T-helper 17 cell (primary cell): ENCODE measurements around the gene GRAMD1B. TPM values are rescaled to one million over a fixed set of nuclear protein-coding genes. Genes with fewer than 3 reads are reported as not detected.
A peak's percentile ranks its signal among the peaks of the same experiment; 100 is the strongest.

Experiments
- ATAC-seq: fragments of 150-1000 bp; cut with Tn5 transposase; 2 replicates; pipeline ENCODE4 v1.10.0; 2021; ENCODE audit warnings: mild to moderate bottlenecking, moderate library complexity
- DNase-seq, 3 donors: peaks; one replicate each; pipeline versions ENCODE4 v3.0.0 to v3.0.0-alpha.2; 2020 to 2021
- H3K9me3 ChIP-seq: one replicate; pipeline ENCODE4 v1.7.0; 2013; ENCODE audit warnings: low read length, mild to moderate bottlenecking; ENCODE audit not compliant: control insufficient read depth, poor library complexity, severe bottlenecking
- H3K27ac Mint-ChIP-seq: one replicate; pipeline ENCODE4 v1.8.0; 2022; ENCODE audit warnings: mild to moderate bottlenecking, moderate library complexity, mixed read lengths
- H3K27me3 Mint-ChIP-seq: one replicate; pipeline ENCODE4 v1.8.0; 2022; ENCODE audit warnings: mixed read lengths
- H3K36me3 Mint-ChIP-seq: one replicate; pipeline ENCODE4 v1.8.0; 2022; ENCODE audit warnings: low read depth, mixed read lengths
- H3K4me1 Mint-ChIP-seq: one replicate; pipeline ENCODE4 v1.8.0; 2022; ENCODE audit warnings: mild to moderate bottlenecking, mixed read lengths
- H3K4me3 Mint-ChIP-seq: one replicate; pipeline ENCODE4 v1.8.0; 2022; ENCODE audit warnings: mild to moderate bottlenecking, moderate library complexity, mixed read lengths
- total RNA-seq, 4 donors: library from RNA in 2 of 4; stranded (reverse) in 2 of 4; gene quantifications; one replicate each; pipeline ENCODE4 v1.2.3 and lab custom pipeline; 2022 to 2026

Gene GRAMD1B
- total RNA-seq, 2 donors from 2014 or later = 25.1 to 33.1 TPM

DNA sequence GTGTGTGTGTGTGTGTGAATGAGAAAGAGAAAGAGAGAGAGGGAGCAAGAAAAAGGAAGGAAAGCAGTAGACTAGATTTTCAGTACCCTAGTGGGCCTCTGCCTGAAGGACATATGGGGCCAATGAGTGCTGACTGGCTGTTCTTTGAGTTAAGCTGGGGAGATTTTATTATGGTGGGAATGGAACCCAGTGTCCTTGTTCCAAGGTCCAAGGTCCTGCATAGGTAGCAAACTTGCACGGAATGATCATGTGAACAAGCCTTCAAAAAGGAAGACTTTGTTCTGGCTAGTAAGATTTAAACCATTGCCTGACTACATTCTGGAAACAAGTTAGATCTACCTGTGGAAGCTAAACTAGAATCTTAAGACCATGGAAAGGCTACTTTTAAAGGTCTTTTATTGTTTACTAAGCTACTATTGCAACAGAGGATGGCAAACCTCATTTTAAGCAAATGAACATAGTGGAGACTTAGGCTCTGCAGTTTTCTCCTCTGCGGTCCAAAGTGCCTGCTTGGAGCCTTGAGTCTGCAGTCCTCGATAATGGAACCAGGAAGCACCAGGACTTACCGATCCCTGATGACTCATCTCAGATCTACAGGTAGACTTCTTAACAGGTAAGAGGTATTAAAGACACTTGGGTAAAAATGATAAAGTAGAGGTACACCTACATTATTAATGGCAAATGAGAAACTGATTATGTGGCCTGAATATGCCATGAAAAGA is 10.2 kb upstream of the GRAMD1B start:
- H3K36me3 Mint-ChIP-seq = peaks cover 5% of the 10 kb centered on the region
- no peak overlapping the region for H3K4me3 Mint-ChIP-seq
- peaks cover 42% of the 10 kb centered on the region for H3K27me3 Mint-ChIP-seq
- DNase-seq (no peak), ATAC-seq (no peak)
- H3K27ac Mint-ChIP-seq = no peak overlapping the region
- H3K4me1 Mint-ChIP-seq = peaks cover 2% of the 10 kb centered on the region
- no peaks in the 10 kb centered on the region for H3K9me3 ChIP-seq

GRCh38 chr11:123421589-123421988 is 8.5 kb upstream of the GRAMD1B start:
- Mint-ChIP-seq H3K27me3 (peaks cover 53% of the 10 kb centered on the region), H3K4me1 (peaks cover 6% of the 10 kb centered on the region), H3K36me3 (peaks cover 5% of the 10 kb centered on the region), H3K27ac (no peak overlapping the region), H3K4me3 (no peak overlapping the region)
- ATAC-seq = no peak
- DNase-seq = no peak
- H3K9me3 ChIP-seq = no peaks in the 10 kb centered on the region

DNA sequence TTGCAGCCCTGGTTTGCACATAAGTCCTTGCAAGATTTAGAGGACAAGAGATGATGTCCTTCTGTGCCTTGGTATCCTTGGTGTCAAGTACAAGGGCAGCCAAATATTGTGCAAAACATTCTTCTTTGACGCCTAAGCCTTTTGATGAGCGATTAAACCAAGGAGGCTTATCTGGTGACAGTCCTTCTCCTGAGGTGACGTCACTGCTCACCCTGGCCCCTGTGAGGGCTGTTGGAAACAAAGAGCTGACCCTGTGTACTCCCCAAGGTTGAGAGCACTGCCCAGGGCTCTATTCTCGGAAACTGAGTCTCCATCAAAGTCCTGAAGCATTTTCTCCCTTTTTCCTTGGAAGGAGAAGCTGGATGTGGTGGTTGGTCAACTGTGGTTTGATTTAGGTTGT is 4.7 kb upstream of the GRAMD1B start:
- ATAC-seq (no peak), DNase-seq (no peak)
- no peak overlapping the region for H3K27ac Mint-ChIP-seq
- H3K4me3 Mint-ChIP-seq = no peak overlapping the region
- peaks cover 7% of the 10 kb centered on the region for H3K36me3 Mint-ChIP-seq
- no peaks in the 10 kb centered on the region for H3K9me3 ChIP-seq
- peaks cover 38% of the 10 kb centered on the region for H3K27me3 Mint-ChIP-seq
- H3K4me1 Mint-ChIP-seq = peaks cover 14% of the 10 kb centered on the region

GRCh38 chr11:123426789-123427188 is 3.3 kb upstream of the GRAMD1B start:
- Mint-ChIP-seq H3K36me3 (peaks cover 7% of the 10 kb centered on the region), H3K4me3 (no peak overlapping the region), H3K27ac (peak overlapping the region; percentile 1), H3K4me1 (peaks cover 15% of the 10 kb centered on the region), H3K27me3 (peaks cover 38% of the 10 kb centered on the region)
- no peak for DNase-seq
- no peak for ATAC-seq
- H3K9me3 ChIP-seq = no peaks in the 10 kb centered on the region

GRCh38 chr11:123427405-123427804 is 2.7 kb upstream of the GRAMD1B start:
- Mint-ChIP-seq H3K36me3 (peaks cover 7% of the 10 kb centered on the region), H3K4me3 (no peak overlapping the region), H3K4me1 (peaks cover 19% of the 10 kb centered on the region), H3K27me3 (peaks cover 37% of the 10 kb centered on the region), H3K27ac (no peak overlapping the region)
- H3K9me3 ChIP-seq = no peaks in the 10 kb centered on the region
- ATAC-seq (no peak), DNase-seq (no peak)

- peaks cover 19% of the 10 kb centered on the region for H3K4me1 Mint-ChIP-seq
- H3K4me3 Mint-ChIP-seq = no peak overlapping the region
- H3K27ac Mint-ChIP-seq = no peak overlapping the region
- H3K9me3 ChIP-seq = no peaks in the 10 kb centered on the region
- H3K36me3 Mint-ChIP-seq = peaks cover 7% of the 10 kb centered on the region
- DNase-seq = no peak
- H3K27me3 Mint-ChIP-seq = peaks cover 29% of the 10 kb centered on the region
- no peak for ATAC-seq
Observed at GRCh38 chr11:123428116-123428715, 1.9 kb upstream of the GRAMD1B start.

- Mint-ChIP-seq H3K36me3 (peaks cover 2% of the 10 kb centered on the region), H3K4me1 (peaks cover 22% of the 10 kb centered on the region), H3K27ac (peak overlapping the region; percentile 68)
Observed at GRCh38 chr11:123429336-123429735, 733 bp upstream of the GRAMD1B start.

DNA sequence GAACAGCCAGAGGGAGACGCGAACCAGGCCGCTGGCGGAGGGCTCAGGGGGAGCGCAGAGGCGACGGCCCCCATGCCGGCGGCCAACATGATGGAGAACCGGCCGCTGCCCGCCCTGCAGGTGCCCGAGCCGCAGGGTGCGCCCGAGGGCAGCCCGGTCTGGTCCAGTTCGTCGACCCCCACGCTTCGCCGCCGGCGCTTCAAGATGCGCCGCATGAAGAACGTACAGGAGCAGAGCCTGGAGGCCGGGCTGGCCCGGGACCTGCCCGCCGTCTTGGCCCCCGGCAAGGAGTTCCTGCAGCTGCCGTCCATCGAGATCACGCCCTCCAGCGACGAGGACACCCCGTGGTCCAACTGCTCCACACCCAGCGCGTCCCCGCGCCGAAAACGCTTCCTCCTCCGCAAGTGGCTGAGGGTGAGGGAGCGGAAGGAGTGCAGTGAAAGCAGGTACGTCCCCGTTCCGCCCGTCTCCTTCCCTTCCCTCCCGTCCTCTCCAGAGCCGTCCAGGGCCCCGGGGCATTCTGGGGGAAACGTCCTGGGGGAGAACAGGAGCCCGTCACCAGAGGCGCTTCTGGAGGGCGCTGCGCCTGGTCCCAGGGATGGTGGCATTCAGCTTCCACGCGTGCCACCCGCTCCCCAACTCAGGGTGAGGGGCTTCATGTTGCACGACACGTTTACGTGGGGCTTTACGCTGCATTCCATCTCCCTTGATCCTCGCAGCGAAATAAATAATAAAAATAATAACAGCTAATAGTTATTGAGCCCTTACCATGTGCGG is 840 bp downstream of the GRAMD1B start:
- Mint-ChIP-seq H3K4me3 (peak overlapping the region; percentile 95), H3K27ac (peak overlapping the region; percentile 80), H3K27me3 (peaks cover 8% of the 10 kb centered on the region), H3K36me3 (peaks cover 2% of the 10 kb centered on the region), H3K4me1 (peaks cover 22% of the 10 kb centered on the region)
- no peaks in the 10 kb centered on the region for H3K9me3 ChIP-seq
- DNase-seq (peak; percentile 30 to 43 (median 43)), ATAC-seq (peak; percentile 66)

More at GRCh38 chr11:123429336-123429735, 733 bp upstream of the GRAMD1B start:
- ATAC-seq (no peak), DNase-seq (no peak)
- Mint-ChIP-seq H3K4me3 (peak overlapping the region; percentile 95), H3K27me3 (peaks cover 18% of the 10 kb centered on the region)
- no peaks in the 10 kb centered on the region for H3K9me3 ChIP-seq

GRCh38 chr11:123431619-123432018 is 1.6 kb downstream of the GRAMD1B start:
- H3K27ac Mint-ChIP-seq = peak overlapping the region; percentile 80
- H3K27me3 Mint-ChIP-seq = peaks cover 1% of the 10 kb centered on the region
- H3K4me1 Mint-ChIP-seq = peaks cover 18% of the 10 kb centered on the region
- H3K9me3 ChIP-seq = no peaks in the 10 kb centered on the region
- ATAC-seq = peak; percentile 5
- no peak for DNase-seq
- peak overlapping the region; percentile 95 for H3K4me3 Mint-ChIP-seq
- H3K36me3 Mint-ChIP-seq = peaks cover 6% of the 10 kb centered on the region

- no peaks in the 10 kb centered on the region for H3K9me3 ChIP-seq
- Mint-ChIP-seq H3K4me3 (no peak overlapping the region), H3K27ac (peak overlapping the region; percentile 32), H3K36me3 (peaks cover 6% of the 10 kb centered on the region), H3K27me3 (no peaks in the 10 kb centered on the region), H3K4me1 (peaks cover 34% of the 10 kb centered on the region)
- DNase-seq (no peak), ATAC-seq (no peak)
Observed at GRCh38 chr11:123434262-123434661, 4.2 kb downstream of the GRAMD1B start.

DNA sequence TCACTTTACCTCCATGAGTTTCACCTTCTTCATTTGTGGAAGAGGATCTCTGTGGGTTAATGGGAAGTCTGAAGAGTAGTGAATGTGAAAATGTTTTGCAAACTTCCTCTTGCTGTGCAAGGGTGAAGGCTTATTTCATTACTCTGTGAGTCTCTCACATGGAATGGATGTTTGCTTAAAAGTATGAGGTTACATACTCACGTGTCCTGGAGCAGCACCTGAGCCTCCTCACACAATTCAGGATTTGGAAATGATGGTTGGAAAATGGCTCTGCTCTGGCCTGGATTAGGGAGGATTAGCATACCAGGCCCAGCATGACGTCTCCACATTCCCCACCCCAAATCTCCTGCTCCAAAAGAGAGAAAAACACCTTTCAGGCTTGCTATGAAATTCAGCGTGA is 4.8 kb downstream of the GRAMD1B start:
- ATAC-seq = no peak
- Mint-ChIP-seq H3K36me3 (peaks cover 6% of the 10 kb centered on the region), H3K4me1 (peaks cover 32% of the 10 kb centered on the region), H3K27me3 (no peaks in the 10 kb centered on the region), H3K4me3 (no peak overlapping the region), H3K27ac (peak overlapping the region; percentile 32)
- no peak for DNase-seq
- H3K9me3 ChIP-seq = no peaks in the 10 kb centered on the region

DNA sequence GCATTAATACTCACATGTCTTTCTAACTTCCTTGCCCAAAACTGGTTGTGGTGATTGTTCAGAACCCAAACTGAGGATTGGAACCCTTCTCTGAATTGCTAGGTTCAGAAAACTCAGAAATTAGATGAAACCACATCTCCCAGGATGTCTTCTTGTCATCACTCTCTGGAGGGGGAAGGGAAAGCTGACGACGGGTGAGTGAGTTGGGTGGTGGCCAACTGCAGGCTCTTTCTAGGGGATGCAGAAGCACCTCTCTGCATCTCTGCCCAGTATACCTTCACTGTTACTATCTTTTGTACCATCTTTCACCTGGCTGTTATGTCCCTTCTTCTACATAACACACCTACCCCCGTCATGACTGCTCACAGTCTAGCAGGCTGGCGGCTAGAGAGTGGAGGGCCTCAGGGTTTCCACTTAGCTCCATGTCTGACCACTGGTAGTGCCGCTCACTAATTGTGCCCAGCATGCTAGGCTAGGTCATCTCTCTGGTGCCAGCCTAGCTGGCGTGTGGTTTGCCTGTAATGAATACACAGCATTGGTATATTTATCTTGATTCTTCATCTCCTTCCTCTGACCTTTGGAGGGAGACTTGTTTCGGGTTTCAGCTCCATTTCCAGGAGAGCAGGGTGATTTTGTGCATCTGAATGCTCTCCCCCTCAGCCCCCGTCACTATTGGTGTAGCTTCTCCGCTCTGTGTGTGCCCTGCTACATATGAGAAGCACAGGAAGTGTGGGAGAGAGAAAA is 7.3 kb downstream of the GRAMD1B start:
- H3K9me3 ChIP-seq = no peaks in the 10 kb centered on the region
- no peak for DNase-seq
- peaks cover 27% of the 10 kb centered on the region for H3K4me1 Mint-ChIP-seq
- H3K4me3 Mint-ChIP-seq = peak overlapping the region; percentile 28
- H3K27me3 Mint-ChIP-seq = no peaks in the 10 kb centered on the region
- peak; percentile 36 for ATAC-seq
- H3K27ac Mint-ChIP-seq = peak overlapping the region; percentile 17
- H3K36me3 Mint-ChIP-seq = peaks cover 4% of the 10 kb centered on the region
